Endothelial cell (in vitro differentiated cells): Measurements from ENCODE around the gene GNA12. TPM values are rescaled to one million over a fixed set of nuclear protein-coding genes. Genes with fewer than 3 reads are reported as not detected.

ENCODE experiments used
- DNase-seq: peaks from one replicate; pipeline ENCODE4 v3.0.0; 2021; ENCODE audit warnings: low spot score
- H3K27ac Mint-ChIP-seq: one replicate; pipeline ENCODE4 v1.8.0; 2021; ENCODE audit warnings: mixed read lengths, inconsistent platforms; ENCODE audit not compliant: unreplicated experiment
- H3K27me3 Mint-ChIP-seq: one replicate; pipeline ENCODE4 v1.8.0; 2021; ENCODE audit warnings: mild to moderate bottlenecking, moderate library complexity, mixed read lengths, inconsistent platforms; ENCODE audit not compliant: unreplicated experiment
- H3K36me3 Mint-ChIP-seq: one replicate; pipeline ENCODE4 v1.8.0; 2021; ENCODE audit warnings: mild to moderate bottlenecking, low read depth, mixed read lengths, inconsistent platforms; ENCODE audit not compliant: unreplicated experiment
- H3K4me1 Mint-ChIP-seq: one replicate; pipeline ENCODE4 v1.8.0; 2021; ENCODE audit warnings: mild to moderate bottlenecking, mixed read lengths, inconsistent platforms; ENCODE audit not compliant: unreplicated experiment
- H3K4me3 Mint-ChIP-seq: one replicate; pipeline ENCODE4 v1.8.0; 2021; ENCODE audit warnings: mild to moderate bottlenecking, mixed read lengths, inconsistent platforms; ENCODE audit not compliant: unreplicated experiment
- H3K9me3 Mint-ChIP-seq: one replicate; pipeline ENCODE4 v1.8.0; 2021; ENCODE audit warnings: mixed read lengths, inconsistent platforms; ENCODE audit not compliant: unreplicated experiment
- total RNA-seq: library from RNA; stranded (reverse); fragmentation: NEBNext Ultra II Directional; extraction: Animal tissue kit (Norgen Biotek cat#: 25700); gene quantifications from one replicate; pipeline ENCODE4 v1.2.1, GENCODE V29; 2021; ENCODE audit not compliant: unreplicated experiment
- TF ChIP-seq, protein P1 (sequence below): fragments of 200-600 bp; sonication (generic); IDR thresholded peaks from one replicate; pipeline ENCODE4 v1.5.0; 2021; ENCODE audit warnings: antibody characterized with exemption; ENCODE audit not compliant: unreplicated experiment

GNA12 gene
- total RNA-seq, 1 donor from 2014 or later, result 105 TPM

DNA sequence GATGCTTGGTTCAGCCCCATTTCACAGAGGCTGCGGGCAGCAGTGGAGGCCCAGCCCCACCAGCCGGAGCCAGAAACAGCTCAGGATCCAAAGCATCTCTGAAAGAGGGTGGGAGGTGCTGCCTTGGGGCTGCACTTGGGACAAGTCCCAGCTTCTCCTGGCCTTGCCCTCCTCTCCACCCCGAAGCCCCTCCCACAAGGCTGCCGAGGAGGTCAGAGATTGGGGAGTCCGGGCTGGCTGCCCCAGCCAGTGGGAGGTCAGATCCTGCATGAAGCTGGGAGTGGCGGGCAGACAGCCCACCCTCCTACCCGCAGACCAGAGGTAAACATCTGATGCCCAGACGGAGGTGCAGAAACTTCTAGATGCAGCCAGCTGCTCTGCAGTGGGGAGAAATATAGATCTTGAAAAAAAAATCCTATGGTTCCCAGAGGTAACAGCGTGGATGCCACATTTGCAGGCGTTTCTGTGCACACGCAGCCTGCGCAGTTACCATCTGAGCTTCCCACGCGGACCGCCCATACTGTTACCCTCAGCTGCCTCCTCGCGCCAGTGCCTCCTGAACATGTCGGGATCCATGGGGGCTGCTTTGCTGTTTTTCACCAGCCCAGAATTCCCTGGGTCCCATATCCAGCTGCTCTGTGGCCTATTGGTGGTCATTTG, 36.9 kb upstream of the GNA12 start:
- Mint-ChIP-seq H3K4me3 (no peak overlapping the region), H3K36me3 (peaks cover 5% of the 10 kb centered on the region), H3K27me3 (peaks cover 6% of the 10 kb centered on the region), H3K9me3 (no peaks in the 10 kb centered on the region), H3K4me1 (peaks cover 16% of the 10 kb centered on the region), H3K27ac (no peak overlapping the region)
- TF ChIP-seq, protein P1, sequence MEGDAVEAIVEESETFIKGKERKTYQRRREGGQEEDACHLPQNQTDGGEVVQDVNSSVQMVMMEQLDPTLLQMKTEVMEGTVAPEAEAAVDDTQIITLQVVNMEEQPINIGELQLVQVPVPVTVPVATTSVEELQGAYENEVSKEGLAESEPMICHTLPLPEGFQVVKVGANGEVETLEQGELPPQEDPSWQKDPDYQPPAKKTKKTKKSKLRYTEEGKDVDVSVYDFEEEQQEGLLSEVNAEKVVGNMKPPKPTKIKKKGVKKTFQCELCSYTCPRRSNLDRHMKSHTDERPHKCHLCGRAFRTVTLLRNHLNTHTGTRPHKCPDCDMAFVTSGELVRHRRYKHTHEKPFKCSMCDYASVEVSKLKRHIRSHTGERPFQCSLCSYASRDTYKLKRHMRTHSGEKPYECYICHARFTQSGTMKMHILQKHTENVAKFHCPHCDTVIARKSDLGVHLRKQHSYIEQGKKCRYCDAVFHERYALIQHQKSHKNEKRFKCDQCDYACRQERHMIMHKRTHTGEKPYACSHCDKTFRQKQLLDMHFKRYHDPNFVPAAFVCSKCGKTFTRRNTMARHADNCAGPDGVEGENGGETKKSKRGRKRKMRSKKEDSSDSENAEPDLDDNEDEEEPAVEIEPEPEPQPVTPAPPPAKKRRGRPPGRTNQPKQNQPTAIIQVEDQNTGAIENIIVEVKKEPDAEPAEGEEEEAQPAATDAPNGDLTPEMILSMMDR, result no peak
- no peak for DNase-seq

DNA sequence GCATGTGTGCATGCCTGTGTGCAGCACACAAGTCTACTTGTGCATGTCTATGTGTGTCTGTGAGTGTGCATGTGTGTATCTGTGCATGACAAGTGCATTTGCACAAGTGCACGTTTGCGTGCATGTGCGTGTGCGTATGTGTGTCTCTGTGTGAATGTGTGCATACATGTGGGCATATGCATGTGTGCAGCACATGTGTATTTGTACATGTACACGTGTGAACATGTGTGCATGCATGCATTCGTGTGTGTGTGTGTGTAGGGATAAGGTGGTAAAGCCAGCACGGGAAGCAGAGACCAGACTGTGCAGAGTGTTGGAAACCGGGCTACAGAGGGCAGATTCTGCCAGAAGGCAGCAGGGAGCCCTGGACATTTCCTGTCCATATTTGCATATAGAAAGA, 35.9 kb upstream of the GNA12 start:
- peaks cover 5% of the 10 kb centered on the region for H3K36me3 Mint-ChIP-seq
- no peak overlapping the region for H3K4me3 Mint-ChIP-seq
- H3K9me3 Mint-ChIP-seq, result no peaks in the 10 kb centered on the region
- H3K27me3 Mint-ChIP-seq, result peaks cover 6% of the 10 kb centered on the region
- H3K27ac Mint-ChIP-seq, result no peak overlapping the region
- DNase-seq, result no peak
- H3K4me1 Mint-ChIP-seq, result peaks cover 16% of the 10 kb centered on the region
- TF ChIP-seq, protein P1, result no peak

DNA sequence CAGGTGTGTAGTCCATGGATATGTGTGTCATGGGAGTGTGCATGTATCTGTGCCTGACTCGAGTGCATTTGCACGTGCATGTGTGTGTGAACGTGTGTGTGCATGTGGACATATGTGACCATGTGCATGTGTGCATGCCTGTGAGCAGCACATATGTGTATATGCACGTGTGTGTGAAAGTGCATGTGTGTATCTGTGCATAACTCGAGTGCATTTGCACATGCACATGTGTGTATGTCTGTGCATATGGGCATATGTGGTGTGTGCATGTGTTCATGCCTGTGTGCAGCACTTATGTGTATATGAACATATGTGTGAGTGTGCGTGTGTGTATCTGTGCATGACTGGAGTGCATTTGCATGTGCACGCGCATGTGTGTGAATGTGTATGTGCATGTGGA, 35.2 kb upstream of the GNA12 start:
- Mint-ChIP-seq H3K9me3 (no peaks in the 10 kb centered on the region), H3K4me3 (no peak overlapping the region), H3K27ac (no peak overlapping the region), H3K4me1 (peaks cover 16% of the 10 kb centered on the region), H3K27me3 (peaks cover 6% of the 10 kb centered on the region), H3K36me3 (peaks cover 5% of the 10 kb centered on the region)
- no peak for DNase-seq
- TF ChIP-seq, protein P1, result no peak

DNA sequence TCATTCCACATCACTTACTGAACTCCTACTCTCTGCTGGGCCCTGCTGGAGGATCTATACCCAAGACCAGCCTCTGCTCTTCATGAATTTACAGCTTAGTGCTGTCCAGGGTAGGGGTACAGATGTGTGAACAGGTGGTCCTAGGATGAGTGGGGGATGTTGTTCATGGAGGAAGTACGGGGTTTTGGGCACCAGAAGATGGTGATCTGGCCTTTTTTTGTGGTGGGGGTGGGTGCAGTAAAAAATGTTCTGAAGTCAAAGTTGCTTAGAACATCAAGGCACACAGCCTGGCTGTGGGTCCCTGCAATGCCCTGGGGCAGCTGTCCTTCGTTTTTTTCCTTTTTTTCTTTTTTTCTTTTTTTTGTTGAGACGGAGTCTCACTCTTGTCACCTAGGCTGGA, 34.2 kb upstream of the GNA12 start:
- Mint-ChIP-seq H3K36me3 (peaks cover 5% of the 10 kb centered on the region), H3K27ac (no peak overlapping the region), H3K27me3 (peaks cover 11% of the 10 kb centered on the region), H3K4me1 (peaks cover 23% of the 10 kb centered on the region), H3K4me3 (no peak overlapping the region), H3K9me3 (no peaks in the 10 kb centered on the region)
- TF ChIP-seq, protein P1, result no peak
- no peak for DNase-seq

DNA sequence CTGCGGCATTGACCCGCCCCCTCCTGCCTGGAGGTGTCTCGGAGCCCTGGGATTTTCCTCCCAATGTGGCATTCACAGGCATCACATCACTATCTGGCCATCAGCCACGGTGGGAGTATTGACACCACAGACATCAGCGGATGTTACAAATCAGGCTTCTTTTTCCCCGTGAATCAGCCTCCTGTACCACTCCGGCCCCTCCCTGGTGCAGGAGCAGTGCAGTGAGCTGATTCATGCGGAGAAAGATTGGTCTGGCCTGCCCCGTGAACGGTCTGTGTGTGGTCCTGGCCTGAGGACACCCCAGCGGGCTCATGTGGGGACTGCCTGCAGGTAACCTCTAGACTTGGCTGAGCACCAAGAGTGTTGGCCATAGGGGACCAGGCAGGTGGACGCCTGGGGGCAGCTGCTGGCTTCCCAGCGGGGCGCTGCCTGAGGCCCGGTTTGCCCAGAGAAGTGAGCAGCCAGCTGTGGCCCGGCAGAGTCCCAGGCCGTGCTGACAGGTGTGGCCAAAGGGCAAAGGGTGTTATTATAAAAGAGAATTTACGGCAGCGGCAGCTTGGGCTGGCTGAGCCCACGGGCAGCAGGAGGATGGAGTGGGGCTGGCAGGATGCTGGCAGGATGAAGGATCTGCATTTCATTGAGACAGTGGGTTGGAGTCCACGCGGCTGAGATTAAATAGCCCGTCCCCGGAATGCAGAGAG, 32.1 kb upstream of the GNA12 start:
- Mint-ChIP-seq H3K27ac (no peak overlapping the region), H3K27me3 (peaks cover 11% of the 10 kb centered on the region), H3K4me3 (no peak overlapping the region), H3K9me3 (no peaks in the 10 kb centered on the region), H3K36me3 (peaks cover 5% of the 10 kb centered on the region), H3K4me1 (peaks cover 38% of the 10 kb centered on the region)
- TF ChIP-seq, protein P1, result no peak
- no peak for DNase-seq
